Skeletal muscle tissue (tissue), 4 donors: Measurements from ENCODE around the gene ITFG1. TPM values are rescaled to one million over a fixed set of nuclear protein-coding genes. Genes with fewer than 3 reads are reported as not detected.
A peak's percentile ranks its signal among the peaks of the same experiment; 100 is the strongest.

Experiments used
- H3K27ac ChIP-seq: one replicate; pipeline ENCODE4 v1.7.0; 2013; ENCODE audit warnings: mild to moderate bottlenecking, low read depth, low read length, inconsistent platforms
- H3K27me3 ChIP-seq, 3 donors: one replicate each; pipeline ENCODE4 v1.7.0; 2013; ENCODE audit warnings: low read length in 3 of 3; ENCODE audit not compliant: control insufficient read depth in 3 of 3, insufficient read depth in 3 of 3
- H3K36me3 ChIP-seq, 3 donors: one replicate each; pipeline ENCODE4 v1.7.0; 2013; ENCODE audit warnings: low read length in 3 of 3; ENCODE audit not compliant: control insufficient read depth in 3 of 3, insufficient read depth in 3 of 3
- H3K4me1 ChIP-seq, 3 donors: one replicate each; pipeline ENCODE4 v1.7.0; 2013; ENCODE audit warnings: low read length in 3 of 3, mild to moderate bottlenecking in 3 of 3; ENCODE audit not compliant: control insufficient read depth in 3 of 3, insufficient read depth in 3 of 3
- H3K4me3 ChIP-seq, 3 donors: one replicate each; pipeline ENCODE4 v1.7.0; 2013; ENCODE audit warnings: low read length in 3 of 3
- H3K9ac ChIP-seq, 3 donors: one replicate each; pipeline ENCODE4 v1.7.0; 2013; ENCODE audit warnings: low read length in 3 of 3, mild to moderate bottlenecking in 3 of 3, moderate library complexity in 2 of 3, low read depth in 1 of 3
- H3K9me3 ChIP-seq, 3 donors: one replicate each; pipeline ENCODE4 v1.7.0; 2013; ENCODE audit warnings: low read length in 3 of 3; ENCODE audit not compliant: control insufficient read depth in 3 of 3
- total RNA-seq: library from RNA; depleted of rRNA; stranded (reverse); fragments of >200 nt; gene quantifications from one replicate; pipeline ENCODE4 v1.2.3, GENCODE V29; 2014
- donor health status: Osteomylitis.

The ITFG1 gene
- total RNA-seq, 1 donor from 2014 or later, result 89.2 TPM

DNA sequence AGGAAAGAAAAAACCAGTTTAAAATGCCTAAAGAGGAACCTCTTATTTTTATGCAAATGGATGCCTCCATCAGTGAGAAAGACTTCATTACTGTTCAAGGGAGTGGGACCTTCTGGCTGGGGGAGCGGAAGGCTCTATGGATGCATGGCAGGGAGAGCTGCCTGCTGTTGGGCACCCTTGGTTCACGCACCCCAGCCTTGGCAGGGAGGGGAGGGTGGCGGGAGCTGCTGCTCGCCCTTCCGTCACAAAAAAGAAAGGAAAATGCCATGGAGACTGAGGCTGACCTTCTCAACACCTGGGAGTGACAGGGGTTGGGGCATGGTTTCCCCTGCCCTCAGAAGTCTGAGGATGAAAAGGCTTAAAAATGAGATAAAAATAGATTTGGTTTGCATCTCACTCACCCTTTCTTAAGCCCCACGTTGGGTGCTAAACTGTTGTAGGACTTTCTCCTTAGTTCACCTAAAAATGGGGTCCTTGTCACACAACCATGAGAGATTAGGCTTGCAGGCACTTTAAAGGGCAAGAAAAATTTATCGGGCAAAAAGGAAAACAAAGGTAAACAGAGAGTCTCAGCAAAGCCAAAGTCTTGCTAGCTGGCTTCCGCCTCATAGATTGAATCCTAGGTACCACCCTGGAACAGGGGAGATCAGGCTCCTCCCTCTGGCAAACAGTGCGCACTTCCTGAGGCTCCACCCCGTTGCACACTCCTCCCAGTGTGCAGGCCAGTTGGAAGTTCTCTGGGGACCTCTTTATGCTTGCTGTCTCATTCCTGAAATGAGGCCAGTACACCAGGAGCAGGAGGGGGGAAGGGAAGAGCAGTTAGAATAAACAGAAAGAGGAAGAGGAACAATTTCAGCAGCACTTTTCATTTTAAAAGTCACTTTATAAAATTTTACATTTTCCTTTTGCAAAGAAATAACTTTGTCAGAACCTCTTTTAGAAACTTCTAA is 31.8 kb upstream of the ITFG1 start:
- H3K27ac ChIP-seq, result peak overlapping the region; percentile 41
- H3K4me1 ChIP-seq, result peaks cover 11 to 16% (median 12%) of the 10 kb centered on the region in 3 donors
- H3K4me3 ChIP-seq, result peak overlapping the region in 2 of 3 donors; percentile 20 to 22
- peaks cover 0 to 21% (median 2%) of the 10 kb centered on the region in 3 donors for H3K9me3 ChIP-seq
- H3K9ac ChIP-seq, result no peak overlapping the region
- H3K27me3 ChIP-seq, result no peaks in the 10 kb centered on the region
- H3K36me3 ChIP-seq, result peaks cover 0 to 8% (median 2%) of the 10 kb centered on the region in 3 donors

DNA sequence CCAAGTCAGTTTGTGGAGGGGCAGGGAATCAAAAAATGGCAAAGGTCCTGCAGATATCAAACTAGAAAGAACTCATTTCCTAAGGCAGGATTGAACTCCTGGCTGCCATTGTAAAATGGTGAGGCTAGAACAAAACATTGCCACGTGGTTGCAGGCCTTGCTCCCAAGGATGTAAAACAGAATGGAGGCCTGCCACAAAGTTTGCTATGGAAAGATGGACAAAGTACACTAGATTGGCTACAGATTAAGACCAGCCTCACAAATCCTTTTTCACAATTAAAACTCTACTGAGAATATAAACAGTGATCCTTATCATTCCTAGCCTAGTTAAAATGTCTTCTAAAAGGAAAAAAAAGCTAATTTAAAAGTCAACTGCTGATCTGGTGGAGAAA is 31.2 kb upstream of the ITFG1 start:
- Histone ChIP-seq H3K27ac (peak overlapping the region; percentile 10), H3K9ac (no peak overlapping the region), H3K4me3 (no peak overlapping the region), H3K9me3 (peaks cover 0 to 21% (median 2%) of the 10 kb centered on the region in 3 donors), H3K4me1 (peaks cover 11 to 16% (median 12%) of the 10 kb centered on the region in 3 donors), H3K27me3 (no peaks in the 10 kb centered on the region), H3K36me3 (peaks cover 0 to 6% (median 2%) of the 10 kb centered on the region in 3 donors)

DNA sequence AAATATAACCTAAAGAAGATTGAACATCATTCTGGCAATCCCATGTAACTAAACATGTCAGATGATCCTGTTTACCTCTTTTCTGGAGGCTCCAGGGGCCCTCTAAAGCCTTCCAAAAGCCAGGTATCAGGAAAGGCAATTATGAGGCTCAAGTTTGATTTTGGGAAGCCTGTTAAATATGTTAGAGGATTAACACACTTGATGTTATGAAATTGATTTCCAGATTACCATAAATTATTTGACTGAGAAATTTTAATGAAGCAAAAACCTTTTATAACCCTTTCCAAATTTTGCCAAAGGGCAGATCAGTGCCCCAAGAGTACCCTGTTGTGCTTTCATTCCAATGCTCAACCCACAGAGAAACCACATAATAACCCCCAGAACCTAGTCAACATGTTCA is 29.6 kb upstream of the ITFG1 start:
- Histone ChIP-seq H3K36me3 (peaks cover 0 to 6% (median 2%) of the 10 kb centered on the region in 3 donors), H3K27me3 (no peaks in the 10 kb centered on the region), H3K4me3 (no peak overlapping the region), H3K27ac (no peak overlapping the region), H3K4me1 (peaks cover 6 to 16% (median 6%) of the 10 kb centered on the region in 3 donors), H3K9ac (no peak overlapping the region), H3K9me3 (peaks cover 0 to 21% (median 2%) of the 10 kb centered on the region in 3 donors)

DNA sequence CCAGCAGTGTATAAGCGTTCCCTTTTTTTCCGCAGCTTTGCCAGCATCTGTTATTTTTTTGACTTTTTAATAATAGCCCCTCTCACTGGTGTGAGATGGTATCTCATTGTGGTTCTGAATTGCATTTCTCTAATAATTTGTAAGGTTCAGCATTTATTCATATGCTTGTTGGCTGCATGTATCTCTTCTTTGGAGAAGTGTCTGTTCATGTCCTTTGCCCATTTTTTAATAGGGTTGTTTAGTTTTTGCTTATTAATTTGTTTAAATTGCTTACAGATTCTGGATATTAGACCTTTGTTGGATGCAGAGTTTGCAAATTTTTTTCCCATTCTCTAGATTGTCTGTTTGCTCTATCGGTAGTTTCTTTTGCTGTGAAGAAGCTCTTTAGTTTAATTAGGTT is 27.2 kb upstream of the ITFG1 start:
- Histone ChIP-seq H3K4me1 (peaks cover 2 to 12% (median 6%) of the 10 kb centered on the region in 3 donors), H3K4me3 (no peak overlapping the region), H3K27ac (no peak overlapping the region), H3K36me3 (peaks cover 0 to 6% (median 2%) of the 10 kb centered on the region in 3 donors), H3K27me3 (no peaks in the 10 kb centered on the region), H3K9me3 (peaks cover 0 to 21% (median 2%) of the 10 kb centered on the region in 3 donors), H3K9ac (no peak overlapping the region)

DNA sequence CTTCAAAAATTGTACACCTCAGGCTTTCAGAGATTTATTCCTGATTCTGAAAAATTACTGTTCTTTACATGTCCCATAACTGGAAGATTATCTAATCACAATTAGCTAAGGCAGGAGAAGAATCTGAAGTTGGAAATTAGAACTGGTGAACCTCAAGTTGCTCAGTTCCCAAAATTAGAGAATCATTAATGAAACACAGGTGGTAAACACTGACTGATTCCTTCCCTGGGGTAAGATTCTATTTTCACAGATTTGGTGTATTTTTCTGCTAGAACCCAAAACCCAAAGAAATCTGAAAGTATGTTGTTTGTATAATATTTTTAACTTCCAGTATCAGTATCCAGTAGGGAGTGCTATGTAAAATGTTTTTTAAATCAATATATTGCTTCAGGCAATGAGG is 26.0 kb upstream of the ITFG1 start:
- no peak overlapping the region for H3K27ac ChIP-seq
- H3K36me3 ChIP-seq, result peaks cover 0 to 6% (median 2%) of the 10 kb centered on the region in 3 donors

DNA sequence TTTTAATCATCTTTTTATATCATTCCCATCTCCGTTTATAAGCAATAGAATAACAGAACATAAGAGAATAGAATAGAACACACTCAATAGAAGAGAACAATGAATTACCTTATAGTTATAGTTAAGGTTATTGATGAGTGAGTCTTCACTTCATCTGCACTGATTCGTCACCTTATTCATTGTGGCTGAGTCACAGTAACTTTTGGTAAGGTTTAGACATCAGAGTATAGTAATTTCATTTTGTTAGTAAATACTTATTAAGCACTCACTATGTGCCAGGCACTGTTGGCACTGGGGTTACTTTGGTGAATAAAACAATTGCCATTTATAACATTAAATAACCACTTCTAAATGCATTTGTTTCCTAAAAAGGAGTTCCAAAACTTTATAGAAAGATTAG is 22.8 kb upstream of the ITFG1 start:
- Histone ChIP-seq H3K9me3 (peaks cover 0 to 2% (median 0%) of the 10 kb centered on the region in 3 donors), H3K9ac (no peak overlapping the region), H3K4me1 (no peaks in the 10 kb centered on the region), H3K27ac (peak overlapping the region; percentile 9), H3K36me3 (peaks cover 0 to 6% (median 0%) of the 10 kb centered on the region in 3 donors), H3K4me3 (no peak overlapping the region), H3K27me3 (no peaks in the 10 kb centered on the region)

More for the DNA sequence above, 26.0 kb upstream of the ITFG1 start:
- Histone ChIP-seq H3K4me3 (no peak overlapping the region), H3K9me3 (peaks cover 0 to 21% (median 2%) of the 10 kb centered on the region in 3 donors), H3K4me1 (peaks cover 0 to under 1% (median 0%) of the 10 kb centered on the region in 3 donors), H3K27me3 (no peaks in the 10 kb centered on the region), H3K9ac (no peak overlapping the region)

DNA sequence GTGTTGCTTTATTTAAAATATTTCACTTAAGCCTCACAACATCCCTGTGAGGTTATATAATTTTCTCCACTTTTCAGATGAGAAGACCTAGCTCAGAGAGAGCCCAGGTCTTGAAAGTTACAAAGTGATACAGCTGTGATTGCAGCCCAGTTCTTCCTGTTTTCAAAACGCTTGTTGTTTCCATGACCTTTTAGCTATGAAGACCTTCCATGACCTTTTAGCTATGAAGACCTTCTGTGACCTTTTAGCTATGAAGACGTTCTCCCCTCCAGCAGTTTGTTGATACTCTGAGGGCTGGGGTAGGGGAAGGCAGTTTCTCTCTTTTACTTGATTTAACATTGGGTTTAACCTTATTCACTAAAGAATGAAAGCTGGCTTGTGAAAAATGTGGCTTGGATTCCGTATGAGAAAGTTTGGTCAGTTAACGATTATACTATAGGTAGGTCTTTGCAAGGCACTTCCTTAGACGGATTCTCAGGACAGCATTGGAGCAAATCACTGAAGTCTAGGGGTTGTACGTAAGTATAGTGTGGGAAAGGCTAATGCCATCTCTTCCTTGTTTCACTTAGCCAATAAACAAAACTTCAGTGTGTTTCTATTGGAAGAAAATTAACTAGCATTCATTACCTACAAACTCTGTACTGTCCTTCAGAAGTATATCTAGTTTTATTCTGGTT is 21.0 kb upstream of the ITFG1 start:
- no peaks in the 10 kb centered on the region for H3K36me3 ChIP-seq
- H3K9ac ChIP-seq, result no peak overlapping the region
- H3K27ac ChIP-seq, result no peak overlapping the region
- no peak overlapping the region for H3K4me3 ChIP-seq
- H3K27me3 ChIP-seq, result no peaks in the 10 kb centered on the region
- H3K4me1 ChIP-seq, result peaks cover 2 to 9% (median 6%) of the 10 kb centered on the region in 3 donors
- H3K9me3 ChIP-seq, result no peaks in the 10 kb centered on the region

DNA sequence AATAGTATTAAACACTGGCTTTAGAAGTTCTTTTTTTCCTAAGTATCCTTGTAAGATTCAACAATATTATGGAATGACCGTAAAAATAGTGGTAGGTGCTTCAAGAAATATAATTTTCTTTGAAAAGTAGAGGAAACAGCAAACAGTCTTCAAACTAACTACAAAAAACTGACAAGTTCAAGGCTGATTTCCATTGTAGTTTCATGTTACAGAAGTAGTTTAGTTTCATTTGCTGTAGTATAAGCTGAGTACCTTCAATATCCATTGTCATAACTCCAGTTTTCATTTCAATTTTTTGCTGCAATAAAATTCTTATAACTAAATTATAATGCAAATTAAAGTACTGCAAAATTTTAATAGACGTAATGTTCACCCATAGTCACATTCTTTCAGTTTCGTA is 19.5 kb upstream of the ITFG1 start:
- H3K9me3 ChIP-seq, result no peaks in the 10 kb centered on the region
- no peak overlapping the region for H3K4me3 ChIP-seq
- H3K27ac ChIP-seq, result no peak overlapping the region
- no peaks in the 10 kb centered on the region for H3K27me3 ChIP-seq
- no peak overlapping the region for H3K9ac ChIP-seq
- H3K36me3 ChIP-seq, result no peaks in the 10 kb centered on the region
- peaks cover 6 to 14% (median 10%) of the 10 kb centered on the region in 3 donors for H3K4me1 ChIP-seq

DNA sequence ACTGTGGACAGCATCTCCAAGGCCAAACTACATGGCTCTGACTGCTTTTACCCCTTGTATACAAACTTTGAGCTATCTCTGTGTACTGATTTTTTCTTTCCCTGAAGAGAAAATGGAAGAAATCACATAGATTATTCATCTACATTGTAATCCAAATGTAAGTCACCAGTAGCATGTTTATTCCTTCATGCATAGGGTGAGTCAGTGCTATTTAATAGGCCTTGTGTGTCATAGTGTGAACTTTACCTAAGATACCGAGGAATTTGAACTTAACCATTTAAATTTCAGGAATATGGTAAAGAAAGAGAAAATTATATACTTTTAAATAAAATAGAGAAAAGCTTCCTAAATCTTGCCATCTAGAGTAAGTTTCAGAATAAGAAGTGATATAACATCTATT is 16.8 kb upstream of the ITFG1 start:
- no peaks in the 10 kb centered on the region for H3K27me3 ChIP-seq
- no peak overlapping the region for H3K4me3 ChIP-seq
- no peaks in the 10 kb centered on the region for H3K36me3 ChIP-seq
- peaks cover 6 to 14% (median 10%) of the 10 kb centered on the region in 3 donors for H3K4me1 ChIP-seq
- no peaks in the 10 kb centered on the region for H3K9me3 ChIP-seq
- H3K27ac ChIP-seq, result no peak overlapping the region
- H3K9ac ChIP-seq, result no peak overlapping the region
